Skin epidermis (tissue), 12 donors: ENCODE data around the gene PBX4.
A peak's percentile ranks its signal among the peaks of the same experiment; 100 is the strongest.
"Not testable (repeated sequence)": the region's sequence is repeated elsewhere in the genome, so short reads cannot be mapped to it uniquely, and the experiment has no call there.

ENCODE experiments used
- H3K27ac ChIP-seq, 21 experiments: fragments of 200-600 bp; sonication (generic) in 11 of 21; one replicate each; pipeline ENCODE4 v1.5.0; 2020; ENCODE audit warnings: mild to moderate bottlenecking in 3 of 21, inconsistent platforms in 2 of 21, moderate library complexity in 2 of 21
- H3K4me3 ChIP-seq, 7 experiments: fragments of 200-600 bp; sonication (generic) in 2 of 7; one replicate each; pipeline ENCODE4 v1.5.0; 2020; ENCODE audit warnings: inconsistent platforms in 2 of 7, mild to moderate bottlenecking in 2 of 7, moderate library complexity in 1 of 7

The PBX4 gene

GRCh38 chr19:19618219-19619051 lies at the start of gene PBX4:
Gene PBX4, minus strand, starts transcription at chr19:19618687. Its CDS starts 58 bp downstream, at chr19:19618629.
- Histone ChIP-seq H3K4me3 (peak within 1 kb of the TSS; percentile 27 to 63 (median 44)), H3K27ac (peak within 1 kb of the TSS in 15 of 21 experiments; percentile 18 to 79 (median 56))

GRCh38 chr19:19665420-19665948 lies 47.0 kb upstream of the PBX4 start:
- not testable (repeated sequence) for H3K4me3 ChIP-seq
- peak overlapping the region in 1 of 21 experiments; percentile 37 for H3K27ac ChIP-seq

GRCh38 chr19:19663256-19664120 lies 45.0 kb upstream of the PBX4 start, which contains the start of gene ATP13A1:
Gene ATP13A1, minus strand, starts transcription at chr19:19663676. Its CDS starts 10 bp downstream, at chr19:19663666.
- Histone ChIP-seq H3K4me3 (peak within 1 kb of the TSS; percentile 78 to 99 (median 88)), H3K27ac (peak within 1 kb of the TSS; percentile 69 to 97 (median 91))

- Histone ChIP-seq H3K4me3 (peak overlapping the region; percentile 78 to 99 (median 88)), H3K27ac (peak overlapping the region; percentile 69 to 97 (median 91))
These were observed 44.4 kb upstream of the PBX4 start for GRCh38 chr19:19662871-19663255.

- Histone ChIP-seq H3K27ac (peak overlapping the region in 13 of 21 experiments; percentile 3 to 96 (median 93)), H3K4me3 (peak overlapping the region in 6 of 7 experiments; percentile 78 to 99 (median 91))
These were observed 43.9 kb upstream of the PBX4 start for GRCh38 chr19:19662344-19662743.

- H3K27ac ChIP-seq, result peak overlapping the region in 10 of 21 experiments; percentile 3 to 96 (median 64)
- peak overlapping the region in 2 of 7 experiments; percentile 3 to 7 for H3K4me3 ChIP-seq
These were observed 43.3 kb upstream of the PBX4 start for GRCh38 chr19:19661675-19662251.

GRCh38 chr19:19661141-19661674 lies 42.7 kb upstream of the PBX4 start:
- H3K4me3 ChIP-seq, result peak overlapping the region in 1 of 7 experiments; percentile 3
- peak overlapping the region in 10 of 21 experiments; percentile 3 to 93 (median 40) for H3K27ac ChIP-seq

- no peak overlapping the region for H3K27ac ChIP-seq
- no peak overlapping the region for H3K4me3 ChIP-seq
These were observed 41.3 kb upstream of the PBX4 start for GRCh38 chr19:19659646-19660245.

- Histone ChIP-seq H3K27ac (no peak overlapping the region), H3K4me3 (no peak overlapping the region)
These were observed 38.9 kb upstream of the PBX4 start for GRCh38 chr19:19657397-19657783.

GRCh38 chr19:19656451-19657396 lies 38.2 kb upstream of the PBX4 start:
- Histone ChIP-seq H3K4me3 (no peak overlapping the region), H3K27ac (no peak overlapping the region)

- Histone ChIP-seq H3K4me3 (no peak overlapping the region), H3K27ac (no peak overlapping the region)
These were observed 37.3 kb upstream of the PBX4 start for GRCh38 chr19:19655641-19656343.

GRCh38 chr19:19655051-19655594 lies 36.6 kb upstream of the PBX4 start:
- Histone ChIP-seq H3K27ac (no peak overlapping the region), H3K4me3 (no peak overlapping the region)

- H3K4me3 ChIP-seq, result no peak overlapping the region
These were observed 36.0 kb upstream of the PBX4 start for GRCh38 chr19:19654441-19654840.

GRCh38 chr19:19653597-19654147 lies 35.2 kb upstream of the PBX4 start:
- Histone ChIP-seq H3K4me3 (no peak overlapping the region), H3K27ac (no peak overlapping the region)

More at GRCh38 chr19:19654441-19654840, 36.0 kb upstream of the PBX4 start:
- no peak overlapping the region for H3K27ac ChIP-seq

- Histone ChIP-seq H3K4me3 (no peak overlapping the region), H3K27ac (no peak overlapping the region)
These were observed 34.2 kb upstream of the PBX4 start for GRCh38 chr19:19652482-19653295.

GRCh38 chr19:19651076-19651475 lies 32.6 kb upstream of the PBX4 start:
- H3K4me3 ChIP-seq, result no peak overlapping the region
- H3K27ac ChIP-seq, result no peak overlapping the region
